Testis (tissue), 3 donors: ENCODE measurements around the gene PAQR7. TPM values are rescaled to one million over a fixed set of nuclear protein-coding genes. Genes with fewer than 3 reads are reported as not detected.

ENCODE experiments used
- DNase-seq: peaks from one replicate; pipeline ENCODE4 v3.0.0-alpha.2; 2019
- H3K27ac ChIP-seq, 2 donors: fragments of 200-600 bp; sonication (generic); one replicate each; pipeline ENCODE4 v1.5.1; 2019
- H3K27me3 ChIP-seq: fragments of 200-600 bp; sonication (generic); one replicate; pipeline ENCODE4 v1.5.1; 2019
- H3K36me3 ChIP-seq: fragments of 200-600 bp; sonication (generic); one replicate; pipeline ENCODE4 v1.5.1; 2017; ENCODE audit warnings: low read depth; ENCODE audit errors: missing control alignments
- H3K4me1 ChIP-seq: fragments of 200-600 bp; sonication (generic); one replicate; pipeline ENCODE4 v1.5.1; 2019
- H3K4me3 ChIP-seq, 2 donors: fragments of 200-600 bp; sonication (generic); one replicate each; pipeline ENCODE4 v1.5.1; 2017 to 2019
- H3K9me3 ChIP-seq: fragments of 200-600 bp; sonication (generic); one replicate; pipeline ENCODE4 v1.5.1; 2017
- POLR2A ChIP-seq: fragments of 450-650 bp; IDR thresholded peaks from one replicate; pipeline ENCODE4 v1.6.1; 2017; ENCODE audit warnings: antibody characterized with exemption, mild to moderate bottlenecking, moderate library complexity
- WGBS, 2 donors: methylation state at CpG; one replicate each; pipeline ENCODE4 v1.1.5; 2018; 5-methylcytosine and 5-hydroxymethylcytosine counted together
- intact Hi-C: fragments of 100-400 bp; cut with DNase I; formaldehyde crosslinking; loops from one replicate; pipeline ENCODE4 v1.15.1; 2023; ENCODE audit warnings: low total_unique reads
- polyA plus RNA-seq: library from polyadenylated mRNA; stranded (reverse); fragments of 350-450 nt; fragmentation: Illumina TruSeq; extraction: RNeasy Lipid Tissue Mini Kit (QIAGEN cat#74804); gene quantifications from one replicate; pipeline ENCODE4 v1.2.3, GENCODE V29; 2014; ENCODE audit warnings: low read depth, low replicate concordance; ENCODE audit not compliant: insufficient read depth
- total RNA-seq, 2 donors: library from RNA; depleted of rRNA; stranded (reverse); fragments of >200 nt; gene quantifications; one replicate each; pipeline ENCODE4 v1.2.3, GENCODE V29; 2016
- TF ChIP-seq, protein P1 (sequence below), 3 experiments: fragments of 450-650 bp in 2 of 3; fragments of 200-600 bp in 1 of 3; sonication (generic) in 1 of 3; IDR thresholded peaks; one replicate each; pipeline ENCODE4 v1.5.1; 2016 to 2019; ENCODE audit warnings: antibody characterized with exemption in 3 of 3, mild to moderate bottlenecking in 2 of 3, moderate library complexity in 1 of 3

Gene PAQR7
- total and polyA plus RNA-seq, 3 donors from 2014 or later, result 89.3 to 94.8 (median 92.4) TPM

DNA sequence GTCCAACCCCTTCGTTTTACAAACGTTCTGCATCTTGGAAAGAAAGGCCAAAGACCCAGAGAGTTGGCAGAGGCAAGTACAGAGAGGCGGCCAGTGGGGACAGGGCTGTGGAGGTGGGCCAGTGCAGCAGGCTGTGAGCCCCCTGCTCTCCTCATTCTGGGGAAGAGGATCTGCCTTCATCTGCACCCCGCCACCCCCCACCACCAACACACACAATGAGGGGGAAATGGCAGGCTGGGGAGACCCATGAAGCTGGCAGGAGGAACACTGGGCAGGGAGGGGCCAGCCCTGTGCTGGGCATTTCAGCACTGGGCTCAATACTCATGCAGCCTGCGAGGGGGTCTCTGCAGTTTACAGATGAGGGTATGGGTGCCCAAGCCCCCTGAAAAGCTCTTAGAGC, 16.1 kb upstream of the PAQR7 start:
- DNase-seq, result no peak
- peak overlapping the region; percentile 27 to 29 for H3K27ac ChIP-seq
- H3K27me3 ChIP-seq, result no peaks in the 10 kb centered on the region
- H3K36me3 ChIP-seq, result no peaks in the 10 kb centered on the region
- no peaks in the 10 kb centered on the region for H3K9me3 ChIP-seq
- intact Hi-C loops, result loop anchor here (10.0 kb wide), 1 partner anchor 253 kb away; no protein-coding TSS in a partner anchor
- WGBS, 2 donors, result 73 to 81% methylated on average over 5 of the region's 5 CpGs
- TF ChIP-seq, protein P1, sequence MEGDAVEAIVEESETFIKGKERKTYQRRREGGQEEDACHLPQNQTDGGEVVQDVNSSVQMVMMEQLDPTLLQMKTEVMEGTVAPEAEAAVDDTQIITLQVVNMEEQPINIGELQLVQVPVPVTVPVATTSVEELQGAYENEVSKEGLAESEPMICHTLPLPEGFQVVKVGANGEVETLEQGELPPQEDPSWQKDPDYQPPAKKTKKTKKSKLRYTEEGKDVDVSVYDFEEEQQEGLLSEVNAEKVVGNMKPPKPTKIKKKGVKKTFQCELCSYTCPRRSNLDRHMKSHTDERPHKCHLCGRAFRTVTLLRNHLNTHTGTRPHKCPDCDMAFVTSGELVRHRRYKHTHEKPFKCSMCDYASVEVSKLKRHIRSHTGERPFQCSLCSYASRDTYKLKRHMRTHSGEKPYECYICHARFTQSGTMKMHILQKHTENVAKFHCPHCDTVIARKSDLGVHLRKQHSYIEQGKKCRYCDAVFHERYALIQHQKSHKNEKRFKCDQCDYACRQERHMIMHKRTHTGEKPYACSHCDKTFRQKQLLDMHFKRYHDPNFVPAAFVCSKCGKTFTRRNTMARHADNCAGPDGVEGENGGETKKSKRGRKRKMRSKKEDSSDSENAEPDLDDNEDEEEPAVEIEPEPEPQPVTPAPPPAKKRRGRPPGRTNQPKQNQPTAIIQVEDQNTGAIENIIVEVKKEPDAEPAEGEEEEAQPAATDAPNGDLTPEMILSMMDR (IDR thresholded peaks at IDR 0.05), result no peak
- peaks cover 58% of the 10 kb centered on the region for H3K4me1 ChIP-seq
- H3K4me3 ChIP-seq, result no peak overlapping the region

DNA sequence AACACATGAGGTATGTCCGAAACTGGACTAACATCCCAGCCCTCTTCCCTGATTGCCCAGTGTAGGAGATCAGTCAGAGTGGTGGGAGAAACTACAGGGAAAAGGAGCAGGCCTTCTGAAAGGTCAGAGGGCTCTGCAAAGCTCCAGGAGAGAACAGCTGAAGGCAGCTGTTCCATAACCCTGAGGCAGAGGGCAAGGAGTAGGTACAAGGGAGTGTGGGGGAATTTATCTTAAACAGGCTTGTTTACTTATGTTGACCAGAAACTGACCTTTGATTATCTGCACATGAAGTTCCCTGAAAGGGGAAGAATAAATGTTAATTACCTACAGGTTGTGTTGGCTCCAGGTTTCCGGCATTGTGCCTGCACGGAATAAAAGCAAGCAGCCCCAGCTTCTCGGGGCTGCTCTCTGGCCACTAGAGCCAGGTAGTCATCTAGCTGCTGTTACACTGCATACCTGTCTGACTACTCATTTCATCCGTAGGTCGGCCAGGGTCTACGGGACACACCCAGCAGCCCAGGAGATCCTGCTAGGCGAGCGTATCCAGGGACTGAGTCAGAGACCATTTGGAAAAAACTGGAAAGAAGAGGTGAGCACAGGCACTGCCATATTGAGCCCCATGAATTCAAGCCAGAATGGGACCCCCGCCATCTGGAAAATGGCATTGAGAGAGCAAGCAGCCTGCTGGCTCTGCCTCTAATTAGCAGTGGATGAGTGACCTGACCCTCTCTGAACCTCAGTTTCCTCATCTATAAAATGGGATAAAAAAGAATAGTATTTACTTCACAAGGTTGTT, 14.9 kb upstream of the PAQR7 start:
- H3K36me3 ChIP-seq, result no peaks in the 10 kb centered on the region
- peak overlapping the region in 1 of 2 donors; percentile 1 for H3K27ac ChIP-seq
- H3K4me1 ChIP-seq, result peaks cover 48% of the 10 kb centered on the region
- DNase-seq, result no peak
- TF ChIP-seq, protein P1 (IDR thresholded peaks at IDR 0.05), result no peak
- TF ChIP-seq POLR2A, result no peak
- no peaks in the 10 kb centered on the region for H3K27me3 ChIP-seq
- WGBS, 2 donors, result 51 to 63% methylated on average over 10 of the region's 10 CpGs
- no peaks in the 10 kb centered on the region for H3K9me3 ChIP-seq
- no peak overlapping the region for H3K4me3 ChIP-seq
- intact Hi-C loops, result loop anchor here (10.0 kb wide), 1 partner anchor 254 kb away; no protein-coding TSS in a partner anchor

DNA sequence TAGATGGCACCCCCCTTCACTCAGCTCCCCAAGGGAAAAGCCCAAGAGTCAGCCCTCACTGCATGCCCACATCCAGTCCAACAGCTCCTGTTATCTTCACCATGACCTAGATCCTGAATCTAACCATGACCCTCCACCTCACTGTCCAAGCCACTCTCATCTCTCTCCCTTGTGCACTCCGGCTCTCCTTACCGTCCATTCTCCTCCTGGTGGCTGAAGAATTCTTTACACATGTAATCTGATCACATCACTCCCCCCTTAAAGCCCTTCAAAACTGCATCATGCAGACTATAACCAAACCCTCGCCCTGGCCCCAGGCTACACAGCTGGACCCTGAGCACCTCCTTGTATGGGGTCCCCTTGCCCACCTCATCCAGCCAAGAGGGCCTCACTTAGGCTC, 14.0 kb upstream of the PAQR7 start:
- Histone ChIP-seq H3K27ac (no peak overlapping the region), H3K4me1 (peaks cover 41% of the 10 kb centered on the region), H3K9me3 (no peaks in the 10 kb centered on the region), H3K4me3 (no peak overlapping the region), H3K27me3 (no peaks in the 10 kb centered on the region), H3K36me3 (no peaks in the 10 kb centered on the region)
- TF ChIP-seq, protein P1 (IDR thresholded peaks at IDR 0.05), result no peak
- TF ChIP-seq POLR2A, result no peak
- DNase-seq, result no peak
- 58 to 67% methylated on average over 3 of the region's 3 CpGs for WGBS, 2 donors
- intact Hi-C loops, result no loop called here

DNA sequence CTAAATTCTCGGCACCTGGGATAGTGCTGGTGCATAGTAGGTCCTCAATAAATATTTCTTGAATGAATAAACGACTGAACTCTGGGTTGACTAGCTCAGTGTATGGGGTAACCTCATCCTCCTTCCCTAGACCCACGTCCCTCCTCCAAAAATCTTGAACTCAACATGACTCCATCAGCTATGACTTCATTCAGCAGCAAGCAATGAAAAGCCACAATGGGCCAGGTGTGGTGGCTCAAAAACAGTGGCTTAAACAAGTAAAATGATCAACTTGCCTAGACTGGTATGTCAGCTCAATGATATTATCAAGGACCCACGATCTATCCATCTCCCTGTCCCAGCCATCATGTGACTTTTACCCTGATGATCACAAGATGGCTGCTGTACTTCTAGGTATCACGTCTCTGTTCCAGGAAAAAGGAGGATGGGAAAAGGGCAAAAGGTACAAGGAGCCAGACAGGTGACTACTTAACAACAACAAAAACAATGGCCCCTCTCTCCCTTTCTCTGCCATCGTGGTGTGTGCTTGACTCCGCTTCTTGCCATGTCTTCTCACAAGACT, 13.0 kb upstream of the PAQR7 start:
- H3K4me3 ChIP-seq, result no peak overlapping the region
- no peaks in the 10 kb centered on the region for H3K36me3 ChIP-seq
- peaks cover 35% of the 10 kb centered on the region for H3K4me1 ChIP-seq
- intact Hi-C loops, result no loop called here
- no peak for DNase-seq
- H3K27ac ChIP-seq, result no peak overlapping the region
- no peaks in the 10 kb centered on the region for H3K9me3 ChIP-seq
- no peak for TF ChIP-seq POLR2A
- TF ChIP-seq, protein P1 (IDR thresholded peaks at IDR 0.05), result no peak
- WGBS, 2 donors, result 80 to 82% methylated on average over 7 of the region's 7 CpGs
- no peaks in the 10 kb centered on the region for H3K27me3 ChIP-seq
